Neuronal stem cell (in vitro differentiated cells): ENCODE results near the gene MOG. TPM values are rescaled to one million over a fixed set of nuclear protein-coding genes. Genes with fewer than 3 reads are reported as not detected.

Experiments used
- small RNA-seq: library from polyadenylated mRNA; stranded (forward); fragments of <200 nt; extraction: miRNeasy Mini kit (QIAGEN cat#:217004); gene quantifications from one replicate; pipeline ENCODE3, GENCODE V24; 2013; ENCODE audit not compliant: insufficient read depth

Gene MOG

Small RNA genes lying within 50 kb of the gene (small RNA-seq; reads per million reads assigned to genes)
- gene SUMO2P1 = not detected
